DMS 273 treated with DMSO at 0.1 percent for 48 hours (cell line): Measurements from ENCODE around the gene OAS3.

ENCODE experiments used
- DNase-seq: peaks from one replicate; lab custom pipeline; 2025; lab: John Stamatoyannopoulos, UW

Gene OAS3

GRCh38 chr12:112961536-112961935 is 23.3 kb downstream of the OAS3 start:
- DNase-seq: no peak

GRCh38 chr12:112962561-112962960 is 24.3 kb downstream of the OAS3 start:
- no peak for DNase-seq

GRCh38 chr12:112963227-112963861 is 25.1 kb downstream of the OAS3 start:
- no peak for DNase-seq

- no peak for DNase-seq
Observed at GRCh38 chr12:112964067-112964670, 25.9 kb downstream of the OAS3 start.

- no peak for DNase-seq
Observed at GRCh38 chr12:112964915-112965314, 26.6 kb downstream of the OAS3 start.

GRCh38 chr12:112965643-112966042 is 27.4 kb downstream of the OAS3 start:
- no peak for DNase-seq

- no peak for DNase-seq
Observed at GRCh38 chr12:112967306-112967705, 29.0 kb downstream of the OAS3 start.

- no peak for DNase-seq
Observed at GRCh38 chr12:112967858-112968257, 29.6 kb downstream of the OAS3 start.

- no peak for DNase-seq
Observed at GRCh38 chr12:112969547-112970306, 31.5 kb downstream of the OAS3 start.

GRCh38 chr12:112970391-112970790 is 32.1 kb downstream of the OAS3 start:
- DNase-seq: no peak

GRCh38 chr12:112971248-112971647 is 33.0 kb downstream of the OAS3 start:
- peak; percentile 40 for DNase-seq

GRCh38 chr12:112973011-112973735 is 34.9 kb downstream of the OAS3 start:
- DNase-seq: no peak

- no peak for DNase-seq
Observed at GRCh38 chr12:112973818-112974231, 35.6 kb downstream of the OAS3 start.

GRCh38 chr12:112974904-112975303 is 36.6 kb downstream of the OAS3 start:
- no peak for DNase-seq

GRCh38 chr12:112977139-112977538 is 38.9 kb downstream of the OAS3 start:
- DNase-seq: no peak

GRCh38 chr12:112977641-112978040 is 39.4 kb downstream of the OAS3 start:
- DNase-seq: no peak

GRCh38 chr12:112978163-112979040 is 40.1 kb downstream of the OAS3 start, which contains the start of gene OAS2:
Gene OAS2, plus strand, starts transcription at chr12:112978519. Its CDS starts 90 bp downstream, at chr12:112978609.
- no peak for DNase-seq

GRCh38 chr12:112979041-112979680 is 40.9 kb downstream of the OAS3 start:
- DNase-seq: no peak

- no peak for DNase-seq
Observed at GRCh38 chr12:112980491-112981158, 42.4 kb downstream of the OAS3 start.

- no peak for DNase-seq
Observed at GRCh38 chr12:112985642-112986290, 47.5 kb downstream of the OAS3 start.
